Kidney epithelial cell (primary cell): ENCODE measurements around the gene ATXN7L1. TPM values are rescaled to one million over a fixed set of nuclear protein-coding genes. Genes with fewer than 3 reads are reported as not detected.
"Not testable (repeated sequence)": the region's sequence is repeated elsewhere in the genome, so short reads cannot be mapped to it uniquely, and the experiment has no call there.

ENCODE experiments used
- DNase-seq: peaks from one replicate; pipeline ENCODE4 v3.0.0-alpha.2; 2010; ENCODE audit warnings: low read depth
- H3K27me3 ChIP-seq: 2 replicates; pipeline ENCODE4 v1.6.0; 2011; ENCODE audit warnings: low read length; ENCODE audit not compliant: control insufficient read depth, insufficient read depth
- H3K36me3 ChIP-seq: 2 replicates; pipeline ENCODE4 v1.5.1; 2011; ENCODE audit warnings: low read length; ENCODE audit not compliant: control insufficient read depth, insufficient read depth
- H3K4me3 ChIP-seq: 2 replicates; pipeline ENCODE4 v1.5.1; 2011; ENCODE audit warnings: low read depth, mild to moderate bottlenecking, control low read depth, low read length
- CTCF ChIP-seq: IDR thresholded peaks from 2 replicates; pipeline ENCODE4 v1.5.1; 2011; ENCODE audit warnings: mild to moderate bottlenecking, moderate library complexity, low read length, control low read depth, inconsistent platforms; ENCODE audit not compliant: insufficient read depth, poor library complexity, severe bottlenecking
- total RNA-seq: library from RNA; depleted of rRNA; stranded (reverse); fragments of >200 nt; gene quantifications from 2 replicates; pipeline ENCODE4 v1.2.3, GENCODE V29; 2015

ATXN7L1 gene
- total RNA-seq, 1 donor from 2014 or later, result 2.4 TPM

GRCh38 chr7:105851064-105851463 lies 25.3 kb downstream of the ATXN7L1 start:
- TF ChIP-seq CTCF, result no peak
- DNase-seq, result no peak
- no peaks in the 10 kb centered on the region for H3K36me3 ChIP-seq
- no peak overlapping the region for H3K4me3 ChIP-seq
- H3K27me3 ChIP-seq, result no peaks in the 10 kb centered on the region

- peak; percentile 5 for DNase-seq
Measured at GRCh38 chr7:105849122-105849855, 27.1 kb downstream of the ATXN7L1 start.

GRCh38 chr7:105846404-105846803 lies 30.0 kb downstream of the ATXN7L1 start:
- H3K36me3 ChIP-seq, result no peaks in the 10 kb centered on the region
- H3K27me3 ChIP-seq, result no peaks in the 10 kb centered on the region
- DNase-seq, result no peak
- no peak overlapping the region for H3K4me3 ChIP-seq
- TF ChIP-seq CTCF, result no peak

More at GRCh38 chr7:105849122-105849855, 27.1 kb downstream of the ATXN7L1 start:
- no peaks in the 10 kb centered on the region for H3K27me3 ChIP-seq
- no peak for TF ChIP-seq CTCF
- H3K36me3 ChIP-seq, result no peaks in the 10 kb centered on the region
- no peak overlapping the region for H3K4me3 ChIP-seq

GRCh38 chr7:105844681-105845080 lies 31.7 kb downstream of the ATXN7L1 start:
- H3K36me3 ChIP-seq, DNase-seq, H3K27me3 ChIP-seq, H3K4me3 ChIP-seq: not testable (repeated sequence)

- no peak for DNase-seq
- Histone ChIP-seq H3K4me3 (no peak overlapping the region), H3K27me3 (no peaks in the 10 kb centered on the region), H3K36me3 (no peaks in the 10 kb centered on the region)
- TF ChIP-seq CTCF, result no peak
Measured at GRCh38 chr7:105841866-105842265, 34.5 kb downstream of the ATXN7L1 start.

GRCh38 chr7:105840981-105841749 lies 35.2 kb downstream of the ATXN7L1 start:
- no peak for DNase-seq
- TF ChIP-seq CTCF, result no peak
- no peaks in the 10 kb centered on the region for H3K36me3 ChIP-seq

More at GRCh38 chr7:105840981-105841749, 35.2 kb downstream of the ATXN7L1 start:
- Histone ChIP-seq H3K27me3 (no peaks in the 10 kb centered on the region), H3K4me3 (no peak overlapping the region)
